NCI-H2227 treated with DMSO at 0.1 percent for 48 hours (cell line): ENCODE results near the gene KLF16.

Experiments
- DNase-seq: peaks from one replicate; lab custom pipeline; 2025; lab: John Stamatoyannopoulos, UW

KLF16 gene

GRCh38 chr19:1867349-1867724, 4.0 kb upstream of the KLF16 start:
- no peak for DNase-seq

DNA sequence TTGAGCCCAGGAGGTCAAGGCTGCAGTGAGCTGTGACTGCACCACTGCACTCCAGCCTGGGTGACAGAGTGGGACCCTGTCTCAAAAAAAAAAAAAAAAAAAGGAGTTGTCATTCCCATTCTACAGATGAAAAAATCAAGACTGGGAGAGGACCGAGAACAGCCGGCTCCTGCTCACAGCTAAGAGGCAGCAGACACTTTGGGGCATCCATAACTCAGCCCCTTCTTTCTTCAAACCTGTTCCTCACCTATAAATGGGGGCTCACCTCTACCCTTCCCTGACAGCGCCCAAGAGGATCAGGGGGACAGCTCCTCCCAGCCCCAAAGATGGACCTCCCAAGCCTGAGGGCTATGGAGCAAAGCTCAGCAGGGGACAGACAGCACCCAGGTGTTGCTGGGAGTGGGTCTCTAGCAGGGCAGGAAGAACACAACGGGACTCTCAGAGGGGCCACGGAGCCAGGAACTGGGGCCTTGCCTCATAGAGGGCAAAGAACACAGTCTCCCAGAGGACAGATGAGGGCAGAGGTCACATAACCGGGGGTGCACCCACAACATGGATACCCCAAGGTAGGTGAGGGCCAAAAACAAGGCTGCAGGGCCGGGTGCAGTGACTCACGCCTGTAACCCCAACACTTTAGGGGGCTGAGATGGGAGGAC, 3.4 kb upstream of the KLF16 start:
- no peak for DNase-seq

GRCh38 chr19:1865172-1866010, 2.0 kb upstream of the KLF16 start:
- DNase-seq, result no peak

- no peak for DNase-seq
Measured at GRCh38 chr19:1864480-1865171, 1.2 kb upstream of the KLF16 start.

GRCh38 chr19:1863638-1864479, 480 bp upstream of the KLF16 start:
- peak; percentile 82 for DNase-seq

DNA sequence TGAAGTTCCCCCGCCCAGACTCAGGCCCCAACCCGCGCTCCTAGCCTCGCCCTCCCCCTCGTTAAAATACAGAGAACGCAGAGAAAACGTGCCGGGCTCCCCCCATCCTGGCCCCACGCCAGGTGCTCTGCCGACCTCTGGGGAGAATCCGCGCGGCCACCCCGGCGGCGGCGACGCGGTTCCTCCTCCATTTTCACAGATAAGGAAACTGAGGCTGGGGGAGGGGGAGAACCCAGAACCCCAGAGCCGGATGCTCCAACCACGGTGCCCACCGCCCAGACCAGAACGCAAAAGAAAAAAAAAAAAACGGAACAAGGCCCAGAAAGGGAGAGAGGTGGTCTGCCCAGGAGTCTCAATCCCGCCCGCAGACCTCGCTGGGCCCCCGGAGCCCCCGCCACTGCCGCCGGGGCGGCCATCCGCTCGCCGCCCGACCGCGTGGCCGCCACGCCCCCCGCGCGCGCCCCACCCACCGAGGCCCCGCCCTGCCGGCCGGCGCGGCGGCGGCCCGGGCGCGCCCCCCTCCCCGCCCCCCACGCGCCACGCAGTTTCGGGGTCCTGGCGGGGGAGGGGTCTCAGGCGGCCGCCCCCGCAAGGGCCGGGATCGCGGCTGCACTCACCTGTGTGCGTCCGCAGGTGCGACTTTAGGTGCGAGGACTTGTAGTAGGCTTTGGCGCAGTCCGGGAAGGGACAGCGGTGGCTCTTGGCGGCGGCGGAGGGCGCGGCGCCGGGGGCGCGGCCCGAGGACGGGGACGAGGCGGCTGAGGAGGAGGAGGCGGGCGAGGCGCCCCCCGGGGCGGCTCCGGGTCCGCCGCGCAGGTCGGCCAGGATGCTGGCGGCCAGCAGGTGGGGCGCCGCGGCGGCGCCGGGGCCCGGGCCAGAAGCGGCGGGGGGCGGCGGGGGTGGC, 703 bp downstream of the KLF16 start:
- no peak for DNase-seq

GRCh38 chr19:1862068-1862423, 1.3 kb downstream of the KLF16 start:
- no peak for DNase-seq

DNA sequence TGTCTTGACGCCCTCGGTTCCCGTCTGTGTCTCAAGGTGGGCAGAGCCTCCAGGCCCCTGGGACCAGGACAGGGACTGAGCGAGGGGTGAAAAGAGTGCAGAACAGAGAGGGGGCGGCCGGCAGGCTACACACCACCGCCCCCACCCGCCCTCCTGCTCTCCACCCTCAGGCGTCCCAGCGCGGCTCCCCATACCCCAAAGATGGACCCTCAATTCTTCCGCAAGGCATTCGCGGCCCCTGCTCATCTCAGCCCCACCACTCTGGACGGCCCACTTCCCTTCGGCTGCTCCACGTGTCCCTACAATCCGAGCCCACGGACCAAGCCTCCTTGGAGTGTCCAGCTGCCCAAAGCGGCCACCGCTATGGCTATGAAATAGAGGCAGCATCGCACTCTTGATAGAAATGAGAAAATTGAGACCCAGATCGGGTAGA, 1.8 kb downstream of the KLF16 start:
- DNase-seq, result no peak

- no peak for DNase-seq
Measured at GRCh38 chr19:1860821-1861598, 2.4 kb downstream of the KLF16 start.

GRCh38 chr19:1860042-1860775, 3.2 kb downstream of the KLF16 start:
- peak; percentile 29 for DNase-seq

DNA sequence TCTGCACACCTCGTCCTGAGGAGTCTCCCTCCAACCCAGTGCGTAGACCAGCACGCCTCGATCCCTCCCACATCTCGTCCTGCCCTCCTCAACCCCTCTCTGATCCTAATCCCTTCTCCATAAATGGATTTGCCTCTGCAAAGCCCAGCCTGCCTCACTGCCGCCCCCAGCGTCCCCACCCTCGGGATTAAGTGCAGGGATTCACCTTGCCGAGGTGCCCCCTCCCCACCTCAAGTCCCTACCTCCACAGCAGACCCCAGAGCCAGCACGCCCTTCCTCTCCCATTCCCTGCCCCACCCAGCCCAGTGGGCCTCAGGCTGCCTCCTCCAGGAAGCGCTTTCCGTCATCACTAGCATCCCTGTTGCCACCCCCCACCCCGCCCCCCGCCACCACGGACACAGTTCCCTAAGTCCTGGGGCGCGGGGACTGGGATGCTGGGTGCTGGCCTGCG, 4.0 kb downstream of the KLF16 start:
- DNase-seq, result no peak

GRCh38 chr19:1858412-1859081, 4.8 kb downstream of the KLF16 start:
- DNase-seq, result no peak

- no peak for DNase-seq
Measured at GRCh38 chr19:1857648-1858326, 5.6 kb downstream of the KLF16 start.

- no peak for DNase-seq
Measured at GRCh38 chr19:1856698-1857603, 6.4 kb downstream of the KLF16 start.

DNA sequence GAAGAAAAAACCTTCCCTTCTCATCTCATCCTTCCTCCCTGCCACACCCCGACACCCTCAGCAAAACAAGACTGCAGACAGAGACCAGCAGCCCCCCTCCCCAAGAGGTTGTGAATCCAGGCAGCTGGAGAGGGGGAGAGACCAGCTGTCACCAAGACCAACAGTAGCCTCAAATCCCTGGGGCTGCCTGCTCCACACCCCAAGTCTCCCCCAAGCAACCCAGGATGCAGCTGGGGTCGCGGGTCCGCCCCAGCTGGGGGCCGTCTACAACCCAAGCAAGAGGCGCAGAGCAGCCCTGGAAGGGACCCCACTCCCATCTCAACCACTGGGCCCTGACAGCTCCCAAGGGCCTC, 7.1 kb downstream of the KLF16 start:
- no peak for DNase-seq

GRCh38 chr19:1855828-1856255, 7.5 kb downstream of the KLF16 start:
- DNase-seq, result no peak
